ENCODE data around the gene CHD5.

- TF ChIP-seq CTCF (IDR thresholded peaks at IDR 0.05) (no peak), POLR2A (IDR thresholded peaks at IDR 0.05) (no peak)
Observed at GRCh38 chr1:6163973-6164617, 16.0 kb downstream of the CHD5 start.

All from adrenal gland (tissue), 5 donors.